ENCODE measurements around the gene SDHA. TPM values are rescaled to one million over a fixed set of nuclear protein-coding genes. Genes with fewer than 3 reads are reported as not detected.

The SDHA gene
- total and polyA plus RNA-seq, 2 of the 8 experiments (the other 6 are each of a cell fraction or from before 2014, with no cell fraction given) = 59.7 to 87.3 TPM

Other genes with a start within 250 kb of the SDHA start
- 42.9 and 43.6 TPM in 2 replicates for gene PLEKHG4B, start 126.2 kb upstream of the SDHA start, total RNA-seq (2021; fragmentation: NEBNext Ultra II Directional; extraction: Animal tissue kit (Norgen Biotek cat#: 25700))
- 31.1 and 35.1 TPM in 2 replicates for gene PLEKHG4B, start 126.2 kb upstream of the SDHA start, polyA plus RNA-seq (2011; rRNA removed)
- not detected in 2 replicates for gene LRRC14B, start 26.8 kb upstream of the SDHA start, total RNA-seq (2021; fragmentation: NEBNext Ultra II Directional; extraction: Animal tissue kit (Norgen Biotek cat#: 25700))
- gene LRRC14B, start 26.8 kb upstream of the SDHA start, polyA plus RNA-seq (2011; rRNA removed) = not detected in 2 replicates
- 7.2 and 8.0 TPM in 2 replicates for gene CCDC127, start 167 bp upstream of the SDHA start, total RNA-seq (2021; fragmentation: NEBNext Ultra II Directional; extraction: Animal tissue kit (Norgen Biotek cat#: 25700))
- 2.9 and 3.4 TPM in 2 replicates for gene CCDC127, start 167 bp upstream of the SDHA start, polyA plus RNA-seq (2011; rRNA removed)
- gene PDCD6, start 53.3 kb downstream of the SDHA start, total RNA-seq (2021; fragmentation: NEBNext Ultra II Directional; extraction: Animal tissue kit (Norgen Biotek cat#: 25700)) = 73.8 and 74.2 TPM in 2 replicates
- gene PDCD6, start 53.3 kb downstream of the SDHA start, polyA plus RNA-seq (2011; rRNA removed) = 150 and 193 TPM in 2 replicates
- gene AHRR, start 103.4 kb downstream of the SDHA start, total RNA-seq (2021; fragmentation: NEBNext Ultra II Directional; extraction: Animal tissue kit (Norgen Biotek cat#: 25700)) = 0.80 and 1.4 TPM in 2 replicates
- 0.41 and 0.97 TPM in 2 replicates for gene AHRR, start 103.4 kb downstream of the SDHA start, polyA plus RNA-seq (2011; rRNA removed)
- 27.5 and 30.0 TPM in 2 replicates for gene EXOC3, start 224.9 kb downstream of the SDHA start, total RNA-seq (2021; fragmentation: NEBNext Ultra II Directional; extraction: Animal tissue kit (Norgen Biotek cat#: 25700))
- 14.4 and 19.5 TPM in 2 replicates for gene EXOC3, start 224.9 kb downstream of the SDHA start, polyA plus RNA-seq (2011; rRNA removed)